ENCODE data around the gene ATP13A3.

Gene ATP13A3

DNA sequence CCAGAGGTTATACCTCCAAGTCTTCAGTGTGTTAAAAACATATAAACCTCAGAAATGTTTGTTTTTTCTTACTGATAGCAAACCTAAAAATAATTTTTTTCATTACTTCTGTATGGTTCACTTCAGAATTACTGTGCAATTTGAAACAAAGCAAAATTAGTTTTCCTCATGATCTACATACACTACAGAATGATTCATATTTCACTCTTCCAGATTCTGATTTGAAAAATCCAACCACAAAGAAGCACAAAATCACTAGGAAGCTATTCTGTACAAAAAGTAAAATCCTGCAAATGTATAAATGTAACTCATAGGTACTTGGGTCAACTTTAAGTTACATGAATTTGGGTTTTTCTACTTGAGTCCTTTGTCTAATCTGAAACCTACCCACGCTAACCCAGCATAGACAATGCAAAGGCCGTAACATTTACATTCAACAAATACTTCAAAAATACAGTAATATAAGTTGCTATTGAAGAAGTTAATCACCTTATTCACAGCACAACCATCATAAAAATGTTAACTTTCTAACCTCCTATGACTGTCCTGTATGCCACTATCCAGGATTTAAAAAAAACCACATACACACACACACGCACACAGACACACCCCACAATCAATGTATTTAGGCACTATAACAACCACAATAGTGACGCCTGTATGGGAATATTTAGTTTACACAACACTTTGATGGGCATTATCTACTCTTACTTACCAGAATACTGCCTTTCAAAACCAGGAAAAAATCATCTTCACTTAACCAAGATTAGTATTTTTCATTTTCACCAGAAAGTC lies 11.5 kb downstream of the ATP13A3 start:
- FAIRE-seq = peak; percentile 11
- TF ChIP-seq POLR2A (IDR thresholded peaks at IDR 0.05; ENCODE audit: low read depth, low read length) = no peak
- no peak for DNase-seq (ENCODE audit: insufficient read length, low spot score)

- DNase-seq (ENCODE audit: insufficient read length, low spot score) (no peak), FAIRE-seq (no peak)
- TF ChIP-seq POLR2A (IDR thresholded peaks at IDR 0.05; ENCODE audit: low read depth, low read length) = no peak
These were observed 12.1 kb downstream of the ATP13A3 start for GRCh38 chr3:194474675-194475074.

GRCh38 chr3:194472290-194472920 lies 14.4 kb downstream of the ATP13A3 start:
- TF ChIP-seq POLR2A (IDR thresholded peaks at IDR 0.05; ENCODE audit: low read depth, low read length) = no peak

GRCh38 chr3:194471863-194472262 lies 14.9 kb downstream of the ATP13A3 start:
- DNase-seq (ENCODE audit: insufficient read length, low spot score) (no peak), FAIRE-seq (peak; percentile 6)
- no peak for TF ChIP-seq POLR2A (IDR thresholded peaks at IDR 0.05; ENCODE audit: low read depth, low read length)

More at GRCh38 chr3:194472290-194472920, 14.4 kb downstream of the ATP13A3 start:
- peak; percentile 93 for FAIRE-seq
- DNase-seq (ENCODE audit: insufficient read length, low spot score) = no peak

- FAIRE-seq = no peak
- DNase-seq (ENCODE audit: insufficient read length, low spot score) = no peak
- TF ChIP-seq POLR2A (IDR thresholded peaks at IDR 0.05; ENCODE audit: low read depth, low read length) = no peak
These were observed 16.2 kb downstream of the ATP13A3 start for GRCh38 chr3:194470615-194471014.

- FAIRE-seq (peak; percentile 11), DNase-seq (ENCODE audit: insufficient read length, low spot score) (no peak)
- TF ChIP-seq POLR2A (IDR thresholded peaks at IDR 0.05; ENCODE audit: low read depth, low read length) = no peak
These were observed 16.8 kb downstream of the ATP13A3 start for GRCh38 chr3:194469977-194470376.

- DNase-seq (ENCODE audit: insufficient read length, low spot score) (no peak), FAIRE-seq (no peak)
- TF ChIP-seq POLR2A (IDR thresholded peaks at IDR 0.05; ENCODE audit: low read depth, low read length) = no peak
These were observed 18.7 kb downstream of the ATP13A3 start for GRCh38 chr3:194468086-194468485.

GRCh38 chr3:194466761-194467356 lies 19.9 kb downstream of the ATP13A3 start:
- DNase-seq (ENCODE audit: insufficient read length, low spot score) = no peak
- no peak for TF ChIP-seq POLR2A (IDR thresholded peaks at IDR 0.05; ENCODE audit: low read depth, low read length)
- FAIRE-seq = peak; percentile 76

DNA sequence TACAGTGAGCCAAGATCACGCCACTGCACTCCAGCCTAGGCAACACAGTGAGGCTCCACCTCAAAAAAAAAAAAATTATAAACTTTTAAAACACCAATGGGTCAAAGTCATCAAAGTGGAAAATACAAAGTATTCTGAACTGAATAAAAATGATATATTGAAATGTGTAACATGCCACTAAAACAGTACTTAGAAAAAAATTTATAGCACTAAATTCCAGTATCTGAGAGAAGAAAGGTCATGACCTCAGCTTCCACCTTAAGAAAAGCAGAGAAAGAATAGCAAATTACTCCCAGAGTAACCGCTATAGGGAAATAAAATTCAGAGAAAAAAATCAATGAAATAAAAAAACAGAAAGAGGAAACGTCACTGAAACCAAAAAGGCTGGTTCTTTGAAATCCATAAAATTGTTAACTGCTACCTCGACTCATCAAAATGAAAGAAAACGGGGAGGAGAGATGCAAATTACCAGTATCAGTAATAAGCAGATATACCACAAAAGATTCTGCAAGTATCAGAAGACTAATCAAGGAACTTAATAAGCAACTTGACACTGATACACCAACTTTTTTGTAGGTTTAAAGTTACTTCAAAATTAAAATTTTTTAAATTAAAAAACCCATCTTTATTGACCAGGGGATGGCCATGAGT lies 20.8 kb downstream of the ATP13A3 start:
- no peak for TF ChIP-seq POLR2A (IDR thresholded peaks at IDR 0.05; ENCODE audit: low read depth, low read length)
- FAIRE-seq = peak; percentile 75
- no peak for DNase-seq (ENCODE audit: insufficient read length, low spot score)

- no peak for FAIRE-seq
- DNase-seq (ENCODE audit: insufficient read length, low spot score) = no peak
- no peak for TF ChIP-seq POLR2A (IDR thresholded peaks at IDR 0.05; ENCODE audit: low read depth, low read length)
These were observed 21.6 kb downstream of the ATP13A3 start for GRCh38 chr3:194465246-194465645.

- peak; percentile 53 for FAIRE-seq
- DNase-seq (ENCODE audit: insufficient read length, low spot score) = no peak
- TF ChIP-seq POLR2A (IDR thresholded peaks at IDR 0.05; ENCODE audit: low read depth, low read length) = no peak
These were observed 22.1 kb downstream of the ATP13A3 start for GRCh38 chr3:194464692-194465091.

GRCh38 chr3:194462936-194463335 lies 23.9 kb downstream of the ATP13A3 start:
- FAIRE-seq (no peak), DNase-seq (ENCODE audit: insufficient read length, low spot score) (no peak)
- TF ChIP-seq POLR2A (IDR thresholded peaks at IDR 0.05; ENCODE audit: low read depth, low read length) = no peak

- peak; percentile 58 for FAIRE-seq
These were observed 26.2 kb downstream of the ATP13A3 start for GRCh38 chr3:194460566-194460965.

DNA sequence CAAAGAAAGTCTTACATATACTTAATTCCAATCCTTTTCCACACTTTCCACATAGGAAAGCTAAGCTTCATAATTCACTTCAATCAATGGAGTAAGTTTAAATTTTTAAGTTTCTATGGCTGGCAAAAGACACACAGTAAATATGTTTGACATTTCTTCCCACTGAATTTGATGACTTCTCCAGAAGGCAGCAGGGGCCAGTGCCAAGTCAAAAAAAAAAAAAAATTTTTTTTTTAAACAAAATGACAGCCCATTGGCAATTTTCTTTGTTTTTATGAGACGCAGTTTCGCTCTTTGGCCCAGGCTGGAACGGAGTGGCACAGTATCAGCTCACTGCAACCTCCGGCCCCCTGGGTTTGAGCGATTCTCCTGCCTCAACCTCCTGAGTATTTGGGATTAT lies 28.7 kb downstream of the ATP13A3 start:
- no peak for FAIRE-seq
- no peak for TF ChIP-seq POLR2A (IDR thresholded peaks at IDR 0.05; ENCODE audit: low read depth, low read length)
- DNase-seq (ENCODE audit: insufficient read length, low spot score) = no peak

More at GRCh38 chr3:194460566-194460965, 26.2 kb downstream of the ATP13A3 start:
- no peak for TF ChIP-seq POLR2A (IDR thresholded peaks at IDR 0.05; ENCODE audit: low read depth, low read length)
- DNase-seq (ENCODE audit: insufficient read length, low spot score) = no peak

Measured in H54 (cell line).